Muscle layer of colon (tissue), 2 donors: ENCODE results near the gene FOXF2.
"Not testable (repeated sequence)": the region's sequence is repeated elsewhere in the genome, so short reads cannot be mapped to it uniquely, and the experiment has no call there.

Experiments
- H3K27ac ChIP-seq: one replicate; pipeline ENCODE4 v1.7.0; 2013; ENCODE audit warnings: low read depth, mild to moderate bottlenecking, low read length, moderate library complexity
- H3K27me3 ChIP-seq, 2 donors: one replicate each; pipeline ENCODE4 v1.7.0; 2013; ENCODE audit warnings: low read length in 2 of 2, mild to moderate bottlenecking in 2 of 2; ENCODE audit not compliant: insufficient read depth in 2 of 2, control insufficient read depth in 1 of 2
- H3K36me3 ChIP-seq: one replicate; pipeline ENCODE4 v1.7.0; 2013; ENCODE audit warnings: mild to moderate bottlenecking, low read length; ENCODE audit not compliant: insufficient read depth
- H3K4me1 ChIP-seq: one replicate; pipeline ENCODE4 v1.7.0; 2013; ENCODE audit warnings: mild to moderate bottlenecking, low read length; ENCODE audit not compliant: insufficient read depth
- H3K4me3 ChIP-seq, 2 donors: one replicate each; pipeline ENCODE4 v1.7.0; 2013; ENCODE audit warnings: low read length in 2 of 2, low read depth in 1 of 2, mild to moderate bottlenecking in 1 of 2, moderate library complexity in 1 of 2
- H3K9ac ChIP-seq: one replicate; pipeline ENCODE4 v1.7.0; 2013; ENCODE audit warnings: low read length
- H3K9me3 ChIP-seq: one replicate; pipeline ENCODE4 v1.7.0; 2013; ENCODE audit warnings: mild to moderate bottlenecking, low read length
- donor health status: abdominal sarcoma.
- donor health status: Adenocarcinoma of cecum.

The FOXF2 gene

DNA sequence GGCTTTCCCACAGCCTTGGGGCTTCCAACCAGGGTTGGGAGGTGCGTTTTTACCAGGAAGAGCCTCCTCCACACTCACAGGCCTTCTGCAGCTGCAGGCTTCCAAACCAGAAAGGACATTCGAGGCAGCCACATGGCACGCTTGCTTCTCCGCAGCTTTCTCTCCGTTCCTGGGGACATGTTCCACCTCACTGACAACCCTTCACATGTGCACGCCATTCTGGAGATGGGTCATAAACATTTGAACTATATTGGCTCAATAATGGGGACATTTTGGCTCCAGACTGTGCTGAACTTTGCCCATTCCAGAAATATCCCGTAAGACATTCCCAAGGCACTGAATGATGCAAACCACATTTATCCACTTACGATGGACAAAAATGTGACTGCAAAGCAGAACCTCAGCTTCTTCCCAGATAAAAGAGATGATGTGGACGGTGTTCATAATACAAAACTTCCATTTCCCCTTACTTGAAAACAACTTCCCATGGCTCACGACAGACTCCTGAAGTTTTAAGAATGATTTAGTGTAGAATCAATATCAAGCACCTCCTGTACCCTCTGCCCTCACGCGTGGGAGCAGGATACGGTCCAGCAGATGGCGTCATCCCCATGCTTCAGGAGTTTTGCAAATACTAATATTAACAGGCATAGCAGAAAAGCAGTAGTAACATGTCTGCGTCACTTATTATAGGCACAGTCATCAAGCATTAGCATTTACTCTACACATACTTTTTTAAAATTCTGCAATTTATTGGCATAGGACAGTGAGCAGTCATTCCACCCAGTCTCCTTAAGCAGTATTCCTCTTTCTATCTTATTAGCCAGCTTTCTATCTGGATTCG is 25.4 kb upstream of the FOXF2 start:
- H3K27me3 ChIP-seq = no peaks in the 10 kb centered on the region
- no peaks in the 10 kb centered on the region for H3K9me3 ChIP-seq
- H3K9ac ChIP-seq = no peak overlapping the region
- no peak overlapping the region for H3K4me3 ChIP-seq
- peaks cover 17% of the 10 kb centered on the region for H3K4me1 ChIP-seq
- H3K27ac ChIP-seq = no peak overlapping the region
- H3K36me3 ChIP-seq = no peaks in the 10 kb centered on the region

GRCh38 chr6:1364791-1365190 is 24.6 kb upstream of the FOXF2 start:
- Histone ChIP-seq H3K4me1 (peaks cover 17% of the 10 kb centered on the region), H3K36me3 (no peaks in the 10 kb centered on the region), H3K4me3 (no peak overlapping the region), H3K27ac (no peak overlapping the region), H3K9me3 (no peaks in the 10 kb centered on the region), H3K9ac (no peak overlapping the region), H3K27me3 (no peaks in the 10 kb centered on the region)

- no peaks in the 10 kb centered on the region for H3K36me3 ChIP-seq
- H3K27me3 ChIP-seq = no peaks in the 10 kb centered on the region
- no peak overlapping the region for H3K4me3 ChIP-seq
- H3K27ac ChIP-seq = no peak overlapping the region
- no peak overlapping the region for H3K9ac ChIP-seq
- H3K9me3 ChIP-seq = no peaks in the 10 kb centered on the region
- peaks cover 17% of the 10 kb centered on the region for H3K4me1 ChIP-seq
Measured at GRCh38 chr6:1365686-1366085, 23.7 kb upstream of the FOXF2 start.

- Histone ChIP-seq H3K9ac (no peak overlapping the region), H3K27ac (no peak overlapping the region)
Measured at GRCh38 chr6:1367771-1368170, 21.6 kb upstream of the FOXF2 start.

GRCh38 chr6:1368940-1369339 is 20.4 kb upstream of the FOXF2 start:
- Histone ChIP-seq H3K9ac (no peak overlapping the region), H3K27me3 (no peaks in the 10 kb centered on the region), H3K36me3 (no peaks in the 10 kb centered on the region), H3K4me3 (no peak overlapping the region), H3K4me1 (peaks cover 16% of the 10 kb centered on the region), H3K27ac (no peak overlapping the region), H3K9me3 (no peaks in the 10 kb centered on the region)

More at GRCh38 chr6:1367771-1368170, 21.6 kb upstream of the FOXF2 start:
- H3K27me3 ChIP-seq = no peaks in the 10 kb centered on the region
- peaks cover 17% of the 10 kb centered on the region for H3K4me1 ChIP-seq
- no peaks in the 10 kb centered on the region for H3K9me3 ChIP-seq
- H3K36me3 ChIP-seq = no peaks in the 10 kb centered on the region
- no peak overlapping the region for H3K4me3 ChIP-seq

DNA sequence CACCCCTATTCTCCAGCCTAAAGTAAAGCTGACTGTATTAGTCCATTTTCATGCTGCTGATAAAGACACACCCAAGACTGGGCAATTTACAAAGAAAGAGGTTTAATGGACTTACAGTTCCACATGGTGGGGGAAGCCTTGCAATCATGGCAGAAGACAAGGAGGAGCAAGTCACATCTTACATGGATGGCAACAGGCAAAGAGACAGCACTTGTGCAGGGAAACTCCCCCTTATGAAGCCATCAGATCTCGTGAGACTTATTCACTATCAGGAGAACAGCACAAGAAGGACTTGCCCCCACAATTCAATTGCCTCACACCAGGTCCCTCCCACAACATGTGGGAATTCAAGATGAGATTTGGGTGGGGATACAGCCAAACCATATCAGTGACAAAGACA is 19.7 kb upstream of the FOXF2 start:
- H3K9me3 ChIP-seq, H3K27ac ChIP-seq, H3K27me3 ChIP-seq, H3K4me1 ChIP-seq, H3K36me3 ChIP-seq, H3K9ac ChIP-seq, H3K4me3 ChIP-seq: not testable (repeated sequence)

DNA sequence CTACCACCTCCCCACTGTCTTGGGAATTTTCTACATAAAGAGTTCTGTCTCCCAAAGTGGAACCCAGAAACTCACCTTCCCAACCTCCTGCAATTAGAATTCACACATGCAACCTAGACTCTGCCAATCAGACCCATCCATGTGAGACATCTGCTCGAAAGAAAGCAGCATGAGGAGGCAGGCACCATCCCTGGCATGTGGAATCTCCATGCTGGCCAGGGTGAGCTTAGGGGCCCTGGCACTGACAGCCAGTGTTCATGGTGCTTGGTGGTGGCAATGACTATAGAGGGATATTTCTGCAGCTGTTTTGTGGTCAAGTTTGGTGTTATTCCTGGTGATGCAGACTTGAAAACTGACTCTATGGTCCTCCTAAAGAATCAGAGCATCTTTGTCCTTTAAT is 17.4 kb upstream of the FOXF2 start:
- Histone ChIP-seq H3K27ac (no peak overlapping the region), H3K9ac (no peak overlapping the region), H3K4me3 (no peak overlapping the region), H3K36me3 (no peaks in the 10 kb centered on the region), H3K27me3 (peaks cover 0 to 6% of the 10 kb centered on the region in 2 donors), H3K4me1 (no peaks in the 10 kb centered on the region), H3K9me3 (no peaks in the 10 kb centered on the region)

DNA sequence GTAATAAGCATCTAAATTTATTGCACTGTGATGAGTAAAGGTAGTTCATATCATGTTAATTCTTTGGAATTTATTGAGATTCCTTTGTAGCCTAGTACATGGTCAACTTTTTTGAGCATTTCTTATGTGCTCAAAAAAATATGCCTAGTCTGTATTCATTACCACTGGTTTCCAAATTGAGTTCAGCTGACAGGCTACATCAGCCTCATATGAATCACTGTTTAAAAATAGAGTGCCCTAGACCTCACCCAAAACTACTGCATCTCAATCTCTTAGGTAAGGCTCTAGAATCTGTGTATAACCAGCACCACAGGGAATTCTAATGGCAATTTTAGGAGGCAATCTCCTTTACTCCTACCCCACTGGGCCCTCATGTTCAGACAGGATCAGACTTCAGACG is 16.7 kb upstream of the FOXF2 start:
- H3K9ac ChIP-seq = no peak overlapping the region
- no peaks in the 10 kb centered on the region for H3K36me3 ChIP-seq
- peaks cover 6 to 10% of the 10 kb centered on the region in 2 donors for H3K27me3 ChIP-seq
- H3K4me3 ChIP-seq = no peak overlapping the region
- no peaks in the 10 kb centered on the region for H3K9me3 ChIP-seq
- no peaks in the 10 kb centered on the region for H3K4me1 ChIP-seq
- H3K27ac ChIP-seq = no peak overlapping the region

- Histone ChIP-seq H3K27ac (no peak overlapping the region), H3K36me3 (no peaks in the 10 kb centered on the region), H3K27me3 (peaks cover 34 to 37% of the 10 kb centered on the region in 2 donors), H3K4me3 (no peak overlapping the region), H3K4me1 (peaks cover 4% of the 10 kb centered on the region), H3K9me3 (no peaks in the 10 kb centered on the region), H3K9ac (no peak overlapping the region)
Measured at GRCh38 chr6:1376653-1377052, 12.7 kb upstream of the FOXF2 start.

DNA sequence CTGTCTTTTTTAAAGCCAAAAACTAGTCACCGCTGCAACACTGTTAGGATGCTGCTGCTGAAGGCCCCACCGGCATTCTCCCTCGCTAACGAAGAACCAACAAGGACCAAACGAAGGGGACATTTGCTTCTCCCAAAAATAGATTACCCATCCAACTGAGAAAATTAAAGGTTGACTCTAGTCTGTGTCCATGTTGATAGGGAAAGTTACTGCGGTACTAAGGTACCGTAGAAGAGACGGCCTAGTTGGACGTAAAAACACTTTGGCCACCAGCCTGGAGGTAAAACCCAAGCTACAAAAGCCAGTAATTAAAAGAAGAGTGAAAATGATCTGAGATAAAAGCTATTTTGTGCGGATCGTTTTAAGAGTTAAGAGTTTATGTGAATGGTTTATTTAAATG is 11.8 kb upstream of the FOXF2 start:
- no peak overlapping the region for H3K9ac ChIP-seq
- no peaks in the 10 kb centered on the region for H3K36me3 ChIP-seq
- H3K27ac ChIP-seq = no peak overlapping the region
- H3K9me3 ChIP-seq = no peaks in the 10 kb centered on the region
- peaks cover 37 to 40% of the 10 kb centered on the region in 2 donors for H3K27me3 ChIP-seq
- peaks cover 9% of the 10 kb centered on the region for H3K4me1 ChIP-seq
- H3K4me3 ChIP-seq = no peak overlapping the region

DNA sequence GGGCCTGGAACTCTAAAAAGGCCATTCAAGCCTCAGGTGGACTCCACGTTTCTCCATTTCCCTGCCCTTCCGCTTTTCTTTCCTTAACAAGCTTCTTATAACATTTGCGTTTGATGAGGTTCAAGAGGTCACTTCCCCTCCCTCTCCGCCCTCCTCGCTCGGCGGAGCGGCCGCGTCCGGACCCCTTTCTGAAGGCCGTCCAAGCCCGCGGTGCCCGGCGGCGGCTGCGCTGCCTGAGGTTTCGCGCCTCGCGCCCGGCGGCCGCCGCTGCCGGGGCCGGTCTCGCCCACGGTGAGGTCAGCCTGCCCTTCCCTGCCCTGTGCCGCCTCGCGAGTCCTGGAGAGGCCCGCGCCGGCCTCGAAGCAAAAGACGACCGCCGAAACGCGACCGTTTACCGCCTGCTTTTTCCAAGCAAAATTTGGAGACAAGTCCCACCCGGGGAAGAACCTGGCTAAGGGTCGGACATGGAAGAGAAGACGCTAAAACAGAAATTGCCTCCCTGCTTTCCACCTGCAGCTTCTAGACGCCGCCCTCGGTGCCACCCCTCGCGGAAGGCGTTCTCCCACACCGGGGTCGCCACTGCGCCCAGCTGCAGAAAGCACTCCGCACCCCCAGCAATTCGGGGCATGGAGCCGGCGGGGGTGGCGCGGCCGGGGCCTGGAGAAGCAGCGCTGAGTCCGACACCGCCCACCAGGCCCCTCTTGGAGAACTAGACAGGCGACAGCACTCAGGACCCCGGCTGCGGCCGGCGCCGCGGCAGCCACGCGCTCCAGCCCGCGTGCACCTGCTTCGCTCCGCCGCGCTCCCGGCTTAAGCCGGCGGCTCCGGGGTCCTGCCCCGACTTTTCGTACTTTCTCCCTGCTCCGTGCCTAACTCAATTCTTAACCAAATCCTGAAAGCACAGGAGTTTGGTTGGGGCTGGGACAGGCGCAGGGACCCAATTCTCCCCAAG is 11.0 kb upstream of the FOXF2 start:
- Histone ChIP-seq H3K4me3 (peak overlapping the region in 1 of 2 donors; percentile 14), H3K36me3 (no peaks in the 10 kb centered on the region), H3K4me1 (peaks cover 16% of the 10 kb centered on the region), H3K9me3 (no peaks in the 10 kb centered on the region), H3K27ac (no peak overlapping the region), H3K27me3 (peaks cover 37 to 48% of the 10 kb centered on the region in 2 donors), H3K9ac (no peak overlapping the region)
